Measurements from ENCODE around the gene CARD11. TPM values are rescaled to one million over a fixed set of nuclear protein-coding genes. Genes with fewer than 3 reads are reported as not detected.

Gene CARD11
- total RNA-seq, 1 experiment from 2014 or later: 0.82 TPM

DNA sequence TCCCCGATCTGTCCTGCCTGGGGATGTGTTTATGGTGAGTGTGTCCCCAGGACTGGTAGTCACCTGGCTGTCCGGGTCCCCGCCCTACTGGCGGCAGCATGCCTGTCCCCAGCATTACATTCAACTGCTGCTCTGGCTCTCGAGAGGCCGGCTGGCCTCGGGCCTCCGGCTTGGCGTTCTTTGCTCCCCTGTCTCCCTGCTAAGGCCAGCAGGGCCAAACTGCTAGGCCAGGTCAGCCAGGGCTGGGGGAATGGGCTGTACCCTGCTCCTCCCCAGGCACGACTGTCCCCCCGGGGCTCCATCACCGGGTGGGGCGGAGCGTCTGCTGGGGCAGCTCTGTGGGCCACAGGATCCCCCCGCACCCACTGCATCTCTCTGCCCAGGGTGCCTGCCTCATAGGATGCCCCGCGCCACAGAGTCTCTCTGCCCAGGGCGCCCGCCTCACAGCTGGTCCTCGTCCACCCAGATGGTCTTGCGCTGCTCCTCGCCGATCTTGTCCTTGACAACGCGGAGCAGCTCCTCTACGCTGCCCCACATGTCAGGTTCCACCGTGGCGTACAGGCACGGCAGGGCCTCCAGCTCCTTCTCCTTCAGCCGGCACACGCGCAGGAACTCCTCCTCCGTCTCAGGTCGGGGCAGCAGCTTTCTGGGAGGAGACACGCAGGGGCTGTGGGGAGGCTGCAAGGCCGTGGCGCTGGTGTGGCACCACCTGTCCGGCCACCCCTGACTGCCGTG, 137.3 kb downstream of the CARD11 start:
- no peak overlapping the region for H3K4me3 ChIP-seq (ENCODE audit: low read depth in 2 of 2, low read length in 2 of 2)
- peak; percentile 29; the same call in 1 of the 2 replicates for ATAC-seq
- ChIA-PET POLR2A (no interaction called here), CTCF (interaction anchor here (0.7 kb wide), 1 partner anchor 18 kb away, joined by 3 read pairs; no protein-coding TSS in a partner anchor)
- BruUV-seq (replicated peaks): no TSS peak
- intact Hi-C loops (cut with micrococcal nuclease; ENCODE audit: unreplicated experiment) (no loop called here), in situ Hi-C loops (cut with HindIII; ENCODE audit: low pct_unique_long_range_greater_than_20kb, low sequenced_read_pairs) (no loop called here)
- DNase-seq (ENCODE audit: low read depth, low spot score): no peak
- no peaks in the 10 kb centered on the region for H3K4me1 ChIP-seq (ENCODE audit: control insufficient read depth, insufficient read depth, low read length)
- TF ChIP-seq, protein P1, sequence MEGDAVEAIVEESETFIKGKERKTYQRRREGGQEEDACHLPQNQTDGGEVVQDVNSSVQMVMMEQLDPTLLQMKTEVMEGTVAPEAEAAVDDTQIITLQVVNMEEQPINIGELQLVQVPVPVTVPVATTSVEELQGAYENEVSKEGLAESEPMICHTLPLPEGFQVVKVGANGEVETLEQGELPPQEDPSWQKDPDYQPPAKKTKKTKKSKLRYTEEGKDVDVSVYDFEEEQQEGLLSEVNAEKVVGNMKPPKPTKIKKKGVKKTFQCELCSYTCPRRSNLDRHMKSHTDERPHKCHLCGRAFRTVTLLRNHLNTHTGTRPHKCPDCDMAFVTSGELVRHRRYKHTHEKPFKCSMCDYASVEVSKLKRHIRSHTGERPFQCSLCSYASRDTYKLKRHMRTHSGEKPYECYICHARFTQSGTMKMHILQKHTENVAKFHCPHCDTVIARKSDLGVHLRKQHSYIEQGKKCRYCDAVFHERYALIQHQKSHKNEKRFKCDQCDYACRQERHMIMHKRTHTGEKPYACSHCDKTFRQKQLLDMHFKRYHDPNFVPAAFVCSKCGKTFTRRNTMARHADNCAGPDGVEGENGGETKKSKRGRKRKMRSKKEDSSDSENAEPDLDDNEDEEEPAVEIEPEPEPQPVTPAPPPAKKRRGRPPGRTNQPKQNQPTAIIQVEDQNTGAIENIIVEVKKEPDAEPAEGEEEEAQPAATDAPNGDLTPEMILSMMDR (IDR thresholded peaks at IDR 0.05): no peak
- no peak for TF ChIP-seq SIN3A (IDR thresholded peaks at IDR 0.05; ENCODE audit: borderline replicate concordance, insufficient read depth, low read depth, low read length)
- TF ChIP-seq, protein P2, sequence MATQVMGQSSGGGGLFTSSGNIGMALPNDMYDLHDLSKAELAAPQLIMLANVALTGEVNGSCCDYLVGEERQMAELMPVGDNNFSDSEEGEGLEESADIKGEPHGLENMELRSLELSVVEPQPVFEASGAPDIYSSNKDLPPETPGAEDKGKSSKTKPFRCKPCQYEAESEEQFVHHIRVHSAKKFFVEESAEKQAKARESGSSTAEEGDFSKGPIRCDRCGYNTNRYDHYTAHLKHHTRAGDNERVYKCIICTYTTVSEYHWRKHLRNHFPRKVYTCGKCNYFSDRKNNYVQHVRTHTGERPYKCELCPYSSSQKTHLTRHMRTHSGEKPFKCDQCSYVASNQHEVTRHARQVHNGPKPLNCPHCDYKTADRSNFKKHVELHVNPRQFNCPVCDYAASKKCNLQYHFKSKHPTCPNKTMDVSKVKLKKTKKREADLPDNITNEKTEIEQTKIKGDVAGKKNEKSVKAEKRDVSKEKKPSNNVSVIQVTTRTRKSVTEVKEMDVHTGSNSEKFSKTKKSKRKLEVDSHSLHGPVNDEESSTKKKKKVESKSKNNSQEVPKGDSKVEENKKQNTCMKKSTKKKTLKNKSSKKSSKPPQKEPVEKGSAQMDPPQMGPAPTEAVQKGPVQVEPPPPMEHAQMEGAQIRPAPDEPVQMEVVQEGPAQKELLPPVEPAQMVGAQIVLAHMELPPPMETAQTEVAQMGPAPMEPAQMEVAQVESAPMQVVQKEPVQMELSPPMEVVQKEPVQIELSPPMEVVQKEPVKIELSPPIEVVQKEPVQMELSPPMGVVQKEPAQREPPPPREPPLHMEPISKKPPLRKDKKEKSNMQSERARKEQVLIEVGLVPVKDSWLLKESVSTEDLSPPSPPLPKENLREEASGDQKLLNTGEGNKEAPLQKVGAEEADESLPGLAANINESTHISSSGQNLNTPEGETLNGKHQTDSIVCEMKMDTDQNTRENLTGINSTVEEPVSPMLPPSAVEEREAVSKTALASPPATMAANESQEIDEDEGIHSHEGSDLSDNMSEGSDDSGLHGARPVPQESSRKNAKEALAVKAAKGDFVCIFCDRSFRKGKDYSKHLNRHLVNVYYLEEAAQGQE (IDR thresholded peaks at IDR 0.05; ENCODE audit: insufficient read depth in 1 of 2, low read depth in 2 of 2, low read length in 1 of 2): no peak
- no peak for TF ChIP-seq POLR2AphosphoS5 (IDR thresholded peaks at IDR 0.05; ENCODE audit: low read depth, low read length)
- no peak for TF ChIP-seq TCF7L2 (IDR thresholded peaks at IDR 0.05; ENCODE audit: low read depth, low read length)
- no peaks in the 10 kb centered on the region for H3K9me3 ChIP-seq (ENCODE audit: control insufficient read depth, insufficient read depth, low read depth, low read length)
- no peak overlapping the region for H3K27ac ChIP-seq (ENCODE audit: low read length)
- no peaks in the 10 kb centered on the region for H3K27me3 ChIP-seq (ENCODE audit: control insufficient read depth, insufficient read depth, low read length)
- no peaks in the 10 kb centered on the region for H3K36me3 ChIP-seq (ENCODE audit: control insufficient read depth, insufficient read depth, low read length)

DNA sequence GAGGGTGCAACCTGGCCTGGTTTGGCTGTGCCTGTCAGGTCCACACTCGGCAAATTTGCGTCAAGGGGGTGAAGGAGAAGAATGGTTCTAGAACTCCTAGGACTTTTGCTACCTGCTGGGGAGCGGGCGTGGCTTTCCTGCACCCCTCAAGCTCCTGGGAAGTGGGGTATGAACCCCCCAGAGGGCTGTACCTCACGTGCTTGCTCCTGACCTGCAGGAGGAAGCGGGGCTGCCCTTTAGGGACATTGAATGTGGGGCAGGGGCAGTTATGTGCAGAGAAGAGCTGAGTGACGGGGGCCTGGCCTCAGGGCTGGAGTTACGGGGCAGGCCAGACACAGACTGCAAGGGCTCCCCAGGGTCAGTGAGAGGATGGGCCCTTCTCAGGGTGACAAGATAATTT, 138.2 kb downstream of the CARD11 start:
- TF ChIP-seq, protein P1 (IDR thresholded peaks at IDR 0.05): no peak
- TF ChIP-seq SIN3A (IDR thresholded peaks at IDR 0.05; ENCODE audit: borderline replicate concordance, insufficient read depth, low read depth, low read length) (no peak), POLR2AphosphoS5 (IDR thresholded peaks at IDR 0.05; ENCODE audit: low read depth, low read length) (no peak), TCF7L2 (IDR thresholded peaks at IDR 0.05; ENCODE audit: low read depth, low read length) (no peak)
- TF ChIP-seq, protein P2 (IDR thresholded peaks at IDR 0.05; ENCODE audit: insufficient read depth in 1 of 2, low read depth in 2 of 2, low read length in 1 of 2): no peak
- no peak for ATAC-seq
- Histone ChIP-seq H3K4me3 (ENCODE audit: low read depth in 2 of 2, low read length in 2 of 2) (no peak overlapping the region), H3K36me3 (ENCODE audit: control insufficient read depth, insufficient read depth, low read length) (no peaks in the 10 kb centered on the region), H3K4me1 (ENCODE audit: control insufficient read depth, insufficient read depth, low read length) (no peaks in the 10 kb centered on the region), H3K27me3 (ENCODE audit: control insufficient read depth, insufficient read depth, low read length) (no peaks in the 10 kb centered on the region), H3K9me3 (ENCODE audit: control insufficient read depth, insufficient read depth, low read depth, low read length) (no peaks in the 10 kb centered on the region), H3K27ac (ENCODE audit: low read length) (no peak overlapping the region)
- no peak for DNase-seq (ENCODE audit: low read depth, low spot score)
- CTCF ChIA-PET: no interaction called here
- in situ Hi-C loops (cut with HindIII; ENCODE audit: low pct_unique_long_range_greater_than_20kb, low sequenced_read_pairs): no loop called here
- intact Hi-C loops (cut with micrococcal nuclease; ENCODE audit: unreplicated experiment): no loop called here
- POLR2A ChIA-PET: interaction anchor here (0.5 kb wide), 1 partner anchor 28 kb away, joined by 4 read pairs; no protein-coding TSS in a partner anchor
- no TSS peak for BruUV-seq (replicated peaks)
